Activated effector memory CD4-positive, alpha-beta T cell treated with anti-CD3 and anti-CD28 coated beads, Interleukin-2, amount 50 U/mL, for 16 hours (primary cell): ENCODE measurements around the gene CPNE8.
"Not testable (repeated sequence)": the region's sequence is repeated elsewhere in the genome, so short reads cannot be mapped to it uniquely, and the experiment has no call there.

Experiments
- DNase-seq: peaks from one replicate; pipeline ENCODE4 v3.0.0-alpha.2; 2020

Gene CPNE8

DNA sequence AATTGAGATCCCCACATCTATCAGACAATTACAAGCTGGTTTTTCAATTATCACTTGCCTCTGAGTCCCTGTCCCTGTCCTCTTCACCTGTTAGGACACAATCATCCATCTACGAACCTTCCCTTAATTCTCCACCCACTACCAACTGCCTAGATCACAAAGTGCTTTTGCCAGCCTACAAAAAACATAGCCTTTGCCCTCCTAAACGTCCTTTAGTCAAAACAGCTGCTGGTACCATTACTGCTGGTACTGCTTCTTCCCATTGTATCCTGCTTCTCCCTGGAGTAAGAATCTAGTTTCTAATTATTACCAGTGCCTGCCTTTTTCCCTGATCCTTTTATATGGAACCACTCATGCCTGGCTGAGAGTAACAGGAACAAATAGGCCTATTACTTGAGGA, 82.1 kb downstream of the CPNE8 start:
- DNase-seq = no peak

GRCh38 chr12:38817942-38818341, 87.4 kb downstream of the CPNE8 start:
- DNase-seq = no peak

DNA sequence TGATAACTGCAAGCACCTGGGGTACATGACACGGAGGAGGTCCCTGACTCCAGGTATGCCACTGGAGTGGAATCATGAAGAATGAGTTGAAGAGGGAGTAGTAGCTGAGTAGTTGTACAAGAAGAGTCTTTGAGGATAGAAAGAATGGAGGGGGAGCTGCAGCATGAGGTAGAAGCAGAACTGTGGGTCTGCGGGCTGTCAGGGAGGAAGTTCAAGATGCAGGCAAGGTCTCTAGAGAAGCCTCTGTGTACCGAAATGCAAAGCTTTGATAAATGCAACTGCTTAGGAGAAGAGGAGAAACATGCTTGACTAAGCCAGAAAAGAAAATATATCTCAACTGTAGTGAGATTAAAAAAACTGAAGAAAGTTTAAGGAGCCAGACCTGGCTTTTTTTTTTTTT, 91.5 kb downstream of the CPNE8 start:
- DNase-seq = no peak

DNA sequence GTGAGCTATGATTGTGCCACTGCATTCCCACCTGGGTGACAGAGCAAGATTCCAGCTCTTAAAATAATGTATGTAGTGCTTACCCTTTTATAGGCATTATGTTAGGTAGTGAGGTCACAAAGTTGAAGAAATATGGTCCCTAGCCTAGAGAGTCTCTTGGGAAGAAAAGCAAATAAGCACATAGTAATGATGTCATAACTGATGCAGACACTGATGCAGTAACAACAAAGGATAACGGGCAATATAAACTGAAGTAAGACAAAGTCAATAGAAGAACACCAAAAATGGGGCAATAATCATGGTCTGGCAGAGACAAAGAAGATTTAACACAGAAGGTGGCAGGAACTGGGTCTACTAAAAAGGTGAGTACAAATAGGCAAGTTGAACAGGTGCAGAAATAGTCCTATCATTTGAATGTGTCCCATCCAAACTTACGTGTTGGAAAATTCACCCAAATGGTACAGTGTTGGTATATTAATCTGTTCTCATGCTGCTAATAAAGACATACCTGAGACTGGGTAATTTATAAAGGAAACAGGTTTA, 93.5 kb downstream of the CPNE8 start:
- no peak for DNase-seq

DNA sequence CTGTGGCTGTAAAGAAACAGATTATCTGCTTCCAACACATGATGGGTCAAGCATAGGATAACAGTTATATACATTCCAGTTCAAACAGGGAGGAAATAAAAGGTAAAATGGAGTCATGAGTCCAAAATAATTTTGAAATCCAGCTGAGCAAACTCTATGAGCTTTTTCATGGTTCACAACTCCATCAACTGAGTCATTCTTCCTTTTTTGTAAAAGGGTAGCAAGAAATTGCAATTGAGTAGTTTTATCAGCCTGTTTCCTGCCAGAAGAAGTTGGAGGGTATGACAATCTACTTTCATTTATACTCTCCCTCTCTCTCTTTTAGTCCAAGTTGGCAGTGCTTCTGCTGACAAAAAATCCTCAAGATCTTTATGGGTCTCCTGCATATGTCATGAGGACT, 95.6 kb downstream of the CPNE8 start:
- DNase-seq = no peak

DNA sequence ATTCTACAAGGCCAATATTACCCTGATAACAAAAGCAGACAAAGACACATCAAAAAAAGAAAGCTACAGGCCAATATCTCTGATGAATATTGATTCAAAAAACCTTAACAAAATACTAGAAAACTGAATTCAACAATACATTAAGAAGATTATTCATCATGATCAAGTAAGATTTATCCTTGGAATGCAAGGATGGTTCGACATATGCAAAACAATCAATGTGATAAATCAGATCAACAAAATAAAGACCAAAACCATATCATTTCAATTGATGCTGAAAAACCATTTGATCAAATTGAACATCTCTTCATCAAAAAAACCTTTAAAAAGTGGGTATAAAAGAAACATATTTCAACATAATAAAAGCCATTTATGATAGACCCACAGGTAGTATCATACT, 117.3 kb downstream of the CPNE8 start:
- no peak for DNase-seq

GRCh38 chr12:38785381-38785780, 120.0 kb downstream of the CPNE8 start:
- DNase-seq = no peak

GRCh38 chr12:38783304-38783703, 122.1 kb downstream of the CPNE8 start:
- DNase-seq = no peak

DNA sequence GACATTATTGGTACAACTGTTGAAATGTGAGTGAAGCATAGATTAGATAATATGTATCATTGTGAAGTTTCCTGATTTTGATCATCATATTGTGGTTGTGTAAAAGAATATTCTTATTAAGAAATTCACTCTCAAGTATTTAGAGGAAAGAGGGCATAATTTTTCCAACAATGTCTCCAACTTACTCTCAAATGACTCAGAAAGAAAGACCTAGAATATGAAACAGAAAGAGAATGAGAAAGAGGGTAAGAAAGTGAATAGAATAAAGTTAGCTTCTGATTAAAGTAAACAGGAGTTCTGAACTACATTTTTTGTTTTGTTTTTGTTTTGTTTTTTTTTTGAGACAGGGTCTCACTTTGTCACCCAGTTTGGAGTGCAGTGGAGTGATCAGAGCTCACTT, 123.0 kb downstream of the CPNE8 start:
- DNase-seq = no peak

GRCh38 chr12:38776647-38777046, 128.7 kb downstream of the CPNE8 start:
- DNase-seq = no peak

- DNase-seq = no peak
Measured at GRCh38 chr12:38775457-38775856, 129.9 kb downstream of the CPNE8 start.

- DNase-seq = no peak
Measured at GRCh38 chr12:38772437-38772836, 133.0 kb downstream of the CPNE8 start.

DNA sequence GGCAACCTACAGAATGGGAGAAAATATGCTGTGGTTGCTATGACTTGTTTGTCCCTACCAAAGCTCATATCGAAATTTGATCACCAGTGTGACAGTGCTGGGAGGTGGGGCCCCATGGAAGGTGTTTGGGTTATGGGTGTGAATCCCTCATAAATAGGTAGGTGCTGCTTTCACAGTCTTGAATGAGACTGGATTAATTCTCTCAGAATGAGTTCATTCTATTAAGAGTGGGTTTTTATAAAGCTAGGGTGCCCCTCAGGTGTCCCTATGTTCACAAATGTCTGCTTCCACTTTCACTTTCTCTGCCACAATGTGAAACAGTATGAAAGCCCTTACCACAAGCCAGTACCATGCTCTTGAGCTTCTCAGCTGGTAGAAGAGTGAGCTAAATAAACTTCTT, 133.5 kb downstream of the CPNE8 start:
- peak; percentile 68 for DNase-seq

DNA sequence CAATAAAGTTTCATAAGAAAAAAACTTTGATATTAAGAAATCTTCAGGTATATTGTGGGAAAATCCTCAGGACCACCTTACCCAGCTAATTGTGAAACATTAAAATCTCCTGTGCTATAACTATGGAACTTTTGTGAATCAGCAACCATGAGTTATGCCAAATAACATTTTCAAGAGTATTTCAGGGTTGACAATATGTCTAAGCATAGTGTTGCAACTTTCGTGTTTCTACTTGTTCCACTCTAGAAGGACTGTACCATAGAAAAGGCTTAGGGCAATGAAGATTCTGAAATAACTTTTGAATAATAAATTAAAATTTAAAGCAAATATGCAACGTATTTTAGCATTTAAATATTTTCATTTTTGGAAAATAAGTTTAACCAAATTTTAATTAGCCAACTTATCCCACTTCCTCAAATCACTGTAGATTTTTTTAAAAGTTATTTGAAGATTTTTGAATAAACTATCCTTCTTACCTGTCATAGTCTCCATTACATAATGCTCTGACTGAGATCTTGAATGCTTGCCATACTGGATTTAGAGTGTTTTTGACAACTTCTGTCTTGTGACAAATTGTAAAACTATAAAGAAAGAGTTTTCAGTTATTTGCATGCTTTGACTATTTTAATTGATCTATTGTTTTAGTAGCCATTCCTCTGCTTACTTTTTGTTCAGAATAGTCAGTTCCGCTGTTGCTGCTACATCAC, 143.6 kb downstream of the CPNE8 start:
- DNase-seq = no peak

DNA sequence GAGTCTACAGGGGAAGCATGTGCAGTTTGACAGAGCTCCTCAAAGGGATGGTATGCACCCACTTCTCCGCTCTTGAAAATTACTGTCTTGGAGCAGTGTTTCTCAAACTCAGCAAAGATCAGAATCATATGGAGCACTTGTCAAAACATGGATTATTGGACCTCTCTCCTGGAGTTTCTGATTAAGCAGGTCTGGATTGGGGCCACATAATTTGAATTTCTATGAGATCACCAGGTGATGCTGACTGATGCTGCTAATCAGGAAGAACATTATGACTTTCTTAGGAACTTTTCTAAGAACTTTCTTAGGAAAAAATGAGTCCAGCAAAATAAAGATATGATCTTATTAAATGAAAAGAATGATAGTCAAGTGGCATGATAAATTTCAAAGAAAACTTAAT, 144.3 kb downstream of the CPNE8 start:
- DNase-seq = no peak

DNA sequence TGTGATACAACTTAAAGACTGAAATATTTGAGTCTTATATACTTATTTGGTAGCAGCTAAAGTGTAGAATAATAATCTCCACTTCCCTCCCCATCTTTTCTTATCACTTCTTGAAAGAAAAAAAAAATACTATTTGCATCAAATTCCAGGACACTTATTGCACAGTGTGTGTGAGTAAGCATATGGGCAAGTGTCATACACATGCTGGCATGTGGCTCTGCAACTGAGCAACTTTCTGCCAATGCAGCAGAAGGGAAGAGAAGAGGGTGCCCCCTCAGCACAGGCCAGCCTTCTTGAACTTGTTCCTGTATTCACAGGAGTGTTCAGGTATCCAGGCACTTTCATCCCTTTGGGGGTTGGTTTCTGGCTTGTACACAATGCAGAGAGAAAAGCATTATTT, 145.8 kb downstream of the CPNE8 start:
- DNase-seq = no peak

DNA sequence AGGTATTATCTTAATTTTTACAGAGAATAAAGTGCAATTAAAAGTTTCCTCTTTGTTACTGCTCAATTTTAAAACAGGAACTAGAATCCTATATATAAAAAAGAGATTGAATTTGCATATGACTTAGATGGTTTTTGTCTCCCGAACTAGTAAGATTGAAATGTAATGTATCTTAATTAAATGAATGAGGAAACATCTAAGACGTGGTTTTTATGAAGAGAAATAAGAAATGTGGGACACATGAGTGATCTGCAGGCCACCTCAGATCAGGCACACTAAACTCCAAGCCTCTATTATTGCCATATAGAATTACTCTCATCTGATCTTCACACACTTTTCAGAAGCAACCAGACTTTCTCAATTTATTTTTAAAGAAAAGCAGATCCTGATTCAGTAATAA, 158.6 kb downstream of the CPNE8 start:
- no peak for DNase-seq

DNA sequence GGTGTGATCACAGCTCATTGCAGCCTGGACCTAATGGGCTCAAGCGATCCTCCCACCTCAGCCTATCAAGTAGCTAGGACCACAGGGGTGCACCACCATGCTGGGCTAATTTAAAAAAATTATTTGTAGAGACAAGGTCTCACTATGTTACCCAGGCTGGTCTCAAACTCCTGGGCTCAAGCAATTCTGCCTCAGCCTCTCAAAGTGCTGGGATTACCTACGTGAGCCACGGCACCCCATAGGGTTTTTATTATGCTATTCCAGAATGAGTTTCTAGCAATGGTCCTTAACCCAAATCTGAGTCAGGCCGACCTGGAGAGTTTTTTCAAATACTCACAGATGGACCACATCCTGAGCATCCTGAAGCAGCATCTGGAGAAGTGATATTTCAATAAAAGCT, 159.8 kb downstream of the CPNE8 start:
- no peak for DNase-seq

DNA sequence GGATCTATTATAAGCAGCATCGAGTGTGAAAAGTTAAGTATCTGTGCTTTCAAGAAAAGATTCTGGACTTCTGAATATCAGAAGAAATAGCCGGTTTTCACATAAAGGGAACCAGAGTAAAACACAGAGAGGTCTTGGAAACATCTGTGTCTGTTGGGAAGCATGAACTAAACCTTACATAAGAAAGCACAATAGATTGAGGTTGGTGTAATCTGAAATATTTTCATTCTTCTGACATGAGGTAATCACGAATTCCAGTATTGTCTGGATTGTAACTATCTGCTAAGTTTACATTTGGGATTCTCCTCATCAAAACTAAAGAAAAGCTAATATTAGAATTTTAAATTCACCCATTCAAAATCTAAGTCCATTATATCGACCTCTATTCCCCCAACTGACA, 161.3 kb downstream of the CPNE8 start:
- DNase-seq = no peak

DNA sequence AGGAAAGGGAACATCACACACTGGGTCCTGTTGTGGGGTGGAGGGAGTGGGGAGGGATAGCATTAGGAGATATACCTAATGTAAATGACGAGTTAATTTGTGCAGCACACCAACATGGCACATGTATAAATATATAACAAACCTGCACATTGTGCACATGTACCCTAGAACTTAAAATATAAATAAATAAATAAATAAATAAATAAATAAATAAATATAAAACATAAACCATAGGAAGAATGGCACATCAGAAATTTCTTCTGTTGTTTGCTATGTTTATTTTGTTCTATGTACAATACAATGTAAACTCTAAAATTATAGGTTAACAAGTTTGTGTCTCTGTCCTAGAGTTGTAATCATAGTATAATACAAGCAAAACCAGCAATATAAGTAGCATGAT, 162.9 kb downstream of the CPNE8 start:
- DNase-seq = not testable (repeated sequence)

- no peak for DNase-seq
Measured at GRCh38 chr12:38736821-38737220, 168.6 kb downstream of the CPNE8 start.

DNA sequence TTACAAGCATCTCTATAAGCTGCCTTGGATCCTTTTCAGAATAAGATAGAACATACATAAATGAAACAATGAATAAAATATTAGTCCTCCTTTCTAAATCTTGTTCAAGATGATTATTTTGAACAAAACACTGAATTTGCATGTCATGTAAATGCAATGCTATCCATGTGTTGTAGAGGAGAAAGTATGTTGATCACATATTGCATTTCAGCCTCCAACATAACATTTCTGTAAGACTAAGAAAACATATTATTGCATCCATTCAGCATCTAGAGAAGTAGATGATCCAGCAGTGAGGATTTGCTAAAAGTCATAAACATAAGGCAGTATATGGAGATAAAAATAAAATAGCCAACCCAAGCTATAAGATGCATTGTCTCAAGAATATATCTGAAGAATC, 172.6 kb downstream of the CPNE8 start:
- DNase-seq = no peak

GRCh38 chr12:38728894-38729293, 176.5 kb downstream of the CPNE8 start:
- DNase-seq = no peak

- DNase-seq = no peak
Measured at GRCh38 chr12:38721611-38722252, 183.7 kb downstream of the CPNE8 start.

GRCh38 chr12:38720661-38721060, 184.7 kb downstream of the CPNE8 start:
- DNase-seq = no peak
